ENCODE data around the gene MAGEA4.
A peak's percentile ranks its signal among the peaks of the same experiment; 100 is the strongest.

MAGEA4 gene

GRCh38 chrX:151938172-151938571 lies 25.5 kb downstream of the MAGEA4 start:
- Histone ChIP-seq H3K36me3 (ENCODE audit: control insufficient read depth, insufficient read depth, low read length) (no peaks in the 10 kb centered on the region), H3K4me1 (ENCODE audit: control insufficient read depth, insufficient read depth, low read length) (no peaks in the 10 kb centered on the region), H3K4me3 (ENCODE audit: low read length) (no peak overlapping the region), H3K9ac (ENCODE audit: low read length) (no peak overlapping the region), H3K27ac (ENCODE audit: low read depth, low read length) (no peak overlapping the region), H3K27me3 (ENCODE audit: control insufficient read depth, insufficient read depth, low read length) (no peaks in the 10 kb centered on the region)

- no peaks in the 10 kb centered on the region for H3K4me1 ChIP-seq (ENCODE audit: control insufficient read depth, insufficient read depth, low read length)
- no peak overlapping the region for H3K27ac ChIP-seq (ENCODE audit: low read depth, low read length)
- no peak overlapping the region for H3K4me3 ChIP-seq (ENCODE audit: low read length)
- H3K36me3 ChIP-seq (ENCODE audit: control insufficient read depth, insufficient read depth, low read length), result no peaks in the 10 kb centered on the region
- H3K27me3 ChIP-seq (ENCODE audit: control insufficient read depth, insufficient read depth, low read length), result no peaks in the 10 kb centered on the region
- H3K9ac ChIP-seq (ENCODE audit: low read length), result no peak overlapping the region
Measured at GRCh38 chrX:151954730-151955129, 42.0 kb downstream of the MAGEA4 start.

DNA sequence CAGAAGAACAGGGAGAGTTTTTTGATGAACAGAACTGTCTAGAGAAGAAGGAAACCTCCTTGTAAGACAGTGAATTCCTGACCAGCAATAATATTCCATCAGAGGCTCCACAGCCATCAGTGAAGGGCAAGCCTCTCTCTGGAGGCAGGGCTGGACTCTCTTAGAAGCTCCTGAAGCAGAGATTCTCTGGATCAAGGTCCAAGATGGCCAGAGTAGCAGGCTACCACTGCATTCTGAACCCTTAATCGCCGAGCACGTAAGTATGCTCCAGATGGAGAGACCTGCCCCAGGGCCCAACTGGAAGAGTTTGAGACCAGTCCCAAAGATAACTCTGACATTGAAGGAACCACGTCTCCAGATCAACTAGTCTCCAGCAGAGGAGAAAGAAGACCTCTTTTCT lies 45.4 kb downstream of the MAGEA4 start:
- no peak overlapping the region for H3K27ac ChIP-seq (ENCODE audit: low read depth, low read length)
- no peaks in the 10 kb centered on the region for H3K4me1 ChIP-seq (ENCODE audit: control insufficient read depth, insufficient read depth, low read length)
- no peak overlapping the region for H3K4me3 ChIP-seq (ENCODE audit: low read length)
- no peak overlapping the region for H3K9ac ChIP-seq (ENCODE audit: low read length)
- H3K27me3 ChIP-seq (ENCODE audit: control insufficient read depth, insufficient read depth, low read length), result no peaks in the 10 kb centered on the region
- no peaks in the 10 kb centered on the region for H3K36me3 ChIP-seq (ENCODE audit: control insufficient read depth, insufficient read depth, low read length)

DNA sequence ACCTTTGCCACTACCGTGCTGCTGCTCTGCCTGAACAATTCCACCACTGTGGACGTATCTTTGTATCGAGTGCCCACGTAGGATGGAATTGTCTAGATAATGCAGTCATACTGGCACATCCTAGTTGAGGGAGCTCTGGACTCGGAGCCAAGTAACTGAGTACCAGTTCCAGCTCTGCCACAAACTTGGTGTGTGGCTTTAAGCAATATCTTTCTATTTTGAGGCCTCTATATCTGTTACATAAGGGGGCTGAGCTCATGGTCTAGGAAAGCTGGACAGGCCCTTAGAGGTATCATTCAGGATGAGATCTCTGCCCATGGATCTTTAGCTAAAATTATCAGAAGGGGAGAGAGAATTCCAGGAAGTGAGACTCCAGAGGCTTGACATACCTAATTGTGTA lies 49.3 kb downstream of the MAGEA4 start:
- Histone ChIP-seq H3K4me3 (ENCODE audit: low read length) (no peak overlapping the region), H3K27ac (ENCODE audit: low read depth, low read length) (no peak overlapping the region), H3K9ac (ENCODE audit: low read length) (no peak overlapping the region), H3K4me1 (ENCODE audit: control insufficient read depth, insufficient read depth, low read length) (no peaks in the 10 kb centered on the region), H3K36me3 (ENCODE audit: control insufficient read depth, insufficient read depth, low read length) (no peaks in the 10 kb centered on the region), H3K27me3 (ENCODE audit: control insufficient read depth, insufficient read depth, low read length) (no peaks in the 10 kb centered on the region)

- no peaks in the 10 kb centered on the region for H3K36me3 ChIP-seq (ENCODE audit: control insufficient read depth, insufficient read depth, low read length)
- H3K4me1 ChIP-seq (ENCODE audit: control insufficient read depth, insufficient read depth, low read length), result no peaks in the 10 kb centered on the region
- no peaks in the 10 kb centered on the region for H3K27me3 ChIP-seq (ENCODE audit: control insufficient read depth, insufficient read depth, low read length)
- H3K27ac ChIP-seq (ENCODE audit: low read depth, low read length), result no peak overlapping the region
- no peak overlapping the region for H3K4me3 ChIP-seq (ENCODE audit: low read length)
- no peak overlapping the region for H3K9ac ChIP-seq (ENCODE audit: low read length)
Measured at GRCh38 chrX:151966236-151966635, 53.5 kb downstream of the MAGEA4 start.

DNA sequence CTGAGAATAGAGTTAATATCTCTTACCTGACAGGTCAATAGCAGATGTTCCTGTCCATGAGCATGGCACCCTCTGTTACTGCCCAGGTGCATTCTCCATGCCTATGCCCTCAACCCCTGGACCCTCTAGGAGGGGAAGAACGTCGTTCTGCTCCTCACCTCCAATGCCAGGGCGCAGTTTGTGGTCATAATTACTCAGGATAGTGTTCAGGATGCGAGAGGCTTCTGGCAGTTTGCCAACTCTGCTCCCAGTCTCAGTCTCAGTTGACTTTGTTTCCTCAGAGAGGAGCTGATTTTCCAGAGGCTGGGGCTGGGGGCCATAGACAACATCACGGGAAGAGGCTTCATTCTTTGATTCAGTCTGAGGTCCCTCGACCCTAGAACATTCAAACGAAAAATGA lies 57.3 kb downstream of the MAGEA4 start:
- no peak overlapping the region for H3K4me3 ChIP-seq (ENCODE audit: low read length)
- H3K27ac ChIP-seq (ENCODE audit: low read depth, low read length), result no peak overlapping the region
- H3K27me3 ChIP-seq (ENCODE audit: control insufficient read depth, insufficient read depth, low read length), result no peaks in the 10 kb centered on the region
- H3K36me3 ChIP-seq (ENCODE audit: control insufficient read depth, insufficient read depth, low read length), result no peaks in the 10 kb centered on the region
- no peaks in the 10 kb centered on the region for H3K4me1 ChIP-seq (ENCODE audit: control insufficient read depth, insufficient read depth, low read length)
- no peak overlapping the region for H3K9ac ChIP-seq (ENCODE audit: low read length)

GRCh38 chrX:151970661-151971060 lies 58.0 kb downstream of the MAGEA4 start:
- H3K4me3 ChIP-seq (ENCODE audit: low read length), result no peak overlapping the region
- no peaks in the 10 kb centered on the region for H3K27me3 ChIP-seq (ENCODE audit: control insufficient read depth, insufficient read depth, low read length)
- no peaks in the 10 kb centered on the region for H3K4me1 ChIP-seq (ENCODE audit: control insufficient read depth, insufficient read depth, low read length)
- no peak overlapping the region for H3K9ac ChIP-seq (ENCODE audit: low read length)
- no peak overlapping the region for H3K27ac ChIP-seq (ENCODE audit: low read depth, low read length)
- no peaks in the 10 kb centered on the region for H3K36me3 ChIP-seq (ENCODE audit: control insufficient read depth, insufficient read depth, low read length)

GRCh38 chrX:151973060-151973661 lies 60.5 kb downstream of the MAGEA4 start:
- Histone ChIP-seq H3K36me3 (ENCODE audit: control insufficient read depth, insufficient read depth, low read length) (no peaks in the 10 kb centered on the region), H3K4me1 (ENCODE audit: control insufficient read depth, insufficient read depth, low read length) (no peaks in the 10 kb centered on the region), H3K9ac (ENCODE audit: low read length) (no peak overlapping the region), H3K4me3 (ENCODE audit: low read length) (peak overlapping the region; percentile 36), H3K27me3 (ENCODE audit: control insufficient read depth, insufficient read depth, low read length) (no peaks in the 10 kb centered on the region), H3K27ac (ENCODE audit: low read depth, low read length) (no peak overlapping the region)

DNA sequence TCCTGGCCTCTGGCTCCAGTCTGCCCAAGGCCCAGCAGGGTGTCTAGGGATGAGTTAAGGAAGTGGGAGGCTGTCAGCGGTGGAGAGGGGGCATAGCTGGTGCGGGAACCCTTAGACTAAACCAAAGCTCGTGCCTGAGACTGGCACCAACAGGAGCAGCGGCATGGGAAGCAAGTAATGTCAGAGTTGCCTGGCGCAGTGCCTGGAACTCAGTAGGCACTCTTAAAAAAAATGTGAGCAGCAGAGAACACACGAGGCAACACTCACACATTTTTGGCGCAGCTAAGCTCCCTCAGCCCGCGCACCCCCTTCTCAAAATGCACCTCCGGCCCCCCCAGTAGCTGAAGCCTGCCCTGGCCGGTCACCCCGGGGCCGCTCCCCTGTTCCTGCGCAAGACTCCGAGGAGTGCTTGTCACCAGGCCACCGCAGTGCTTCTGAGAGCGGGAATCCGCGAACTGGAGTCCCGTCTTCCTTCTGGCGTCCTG lies 61.2 kb downstream of the MAGEA4 start:
- Histone ChIP-seq H3K9ac (ENCODE audit: low read length) (no peak overlapping the region), H3K4me3 (ENCODE audit: low read length) (peak overlapping the region; percentile 25), H3K27ac (ENCODE audit: low read depth, low read length) (no peak overlapping the region), H3K4me1 (ENCODE audit: control insufficient read depth, insufficient read depth, low read length) (no peaks in the 10 kb centered on the region), H3K36me3 (ENCODE audit: control insufficient read depth, insufficient read depth, low read length) (no peaks in the 10 kb centered on the region), H3K27me3 (ENCODE audit: control insufficient read depth, insufficient read depth, low read length) (no peaks in the 10 kb centered on the region)
